BE2C (cell line): ENCODE data around the gene RAB27A.

Experiments used
- DNase-seq: peaks from one replicate; pipeline ENCODE4 v3.0.0-alpha.2; 2020
- H3K27me3 ChIP-seq: fragments of 250-450 bp; sonication (Bioruptor Pico); 2 replicates; pipeline ENCODE4 v1.5.1; 2020; ENCODE audit warnings: mild to moderate bottlenecking
- H3K36me3 ChIP-seq: fragments of 250-450 bp; sonication (Bioruptor Pico); 2 replicates; pipeline ENCODE4 v1.5.1; 2020; ENCODE audit warnings: mild to moderate bottlenecking
- H3K4me1 ChIP-seq: fragments of 250-450 bp; sonication (Bioruptor Pico); 2 replicates; pipeline ENCODE4 v1.5.1; 2020
- H3K4me3 ChIP-seq: 2 replicates; pipeline ENCODE4 v1.5.1; 2011; ENCODE audit warnings: low read depth, low read length
- H3K9me3 ChIP-seq: fragments of 250-450 bp; sonication (Bioruptor Pico); 2 replicates; pipeline ENCODE4 v1.5.1; 2020
- CTCF ChIP-seq: IDR thresholded peaks from 2 replicates; pipeline ENCODE4 v1.5.1; 2012; ENCODE audit warnings: mild to moderate bottlenecking, low read depth, low read length

RAB27A gene

DNA sequence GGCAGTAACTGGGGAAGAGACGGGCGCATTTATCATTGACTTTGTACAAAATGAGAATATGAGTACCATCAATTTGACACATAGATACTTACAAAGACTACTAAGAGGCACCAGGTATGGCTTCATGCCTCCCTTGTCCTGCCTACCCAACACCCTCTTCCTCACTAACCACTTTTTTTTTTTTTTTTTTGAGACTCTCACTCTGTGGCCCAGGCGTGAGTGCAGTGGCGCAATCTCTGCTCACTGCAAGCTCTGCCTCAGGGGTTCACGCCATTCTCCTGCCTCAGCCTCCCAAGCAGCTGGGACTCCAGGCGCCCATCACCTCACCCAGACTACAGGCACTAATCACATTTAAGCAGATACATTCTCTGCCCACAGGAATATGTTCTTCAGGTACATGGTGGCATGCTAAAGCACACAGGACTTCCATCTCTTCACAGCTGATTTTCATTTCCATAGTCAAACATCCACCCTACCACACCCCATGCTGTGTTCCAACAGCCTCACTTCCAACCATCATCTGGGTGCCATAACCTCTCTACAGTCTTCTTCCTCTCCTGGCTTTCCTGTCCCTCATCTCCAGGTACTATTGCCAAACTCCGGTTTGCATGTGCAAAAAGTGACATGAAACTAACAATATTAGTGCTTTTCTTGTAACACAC lies 41.7 kb downstream of the RAB27A start:
- H3K9me3 ChIP-seq, result no peaks in the 10 kb centered on the region
- no peak for DNase-seq
- no peaks in the 10 kb centered on the region for H3K4me1 ChIP-seq
- no peaks in the 10 kb centered on the region for H3K36me3 ChIP-seq
- H3K4me3 ChIP-seq, result no peak overlapping the region
- no peaks in the 10 kb centered on the region for H3K27me3 ChIP-seq
- no peak for TF ChIP-seq CTCF

- DNase-seq, result no peak
- Histone ChIP-seq H3K27me3 (no peaks in the 10 kb centered on the region), H3K36me3 (no peaks in the 10 kb centered on the region), H3K4me3 (no peak overlapping the region), H3K9me3 (no peaks in the 10 kb centered on the region), H3K4me1 (no peaks in the 10 kb centered on the region)
- no peak for TF ChIP-seq CTCF
These were observed 42.3 kb downstream of the RAB27A start for GRCh38 chr15:55247311-55247710.

DNA sequence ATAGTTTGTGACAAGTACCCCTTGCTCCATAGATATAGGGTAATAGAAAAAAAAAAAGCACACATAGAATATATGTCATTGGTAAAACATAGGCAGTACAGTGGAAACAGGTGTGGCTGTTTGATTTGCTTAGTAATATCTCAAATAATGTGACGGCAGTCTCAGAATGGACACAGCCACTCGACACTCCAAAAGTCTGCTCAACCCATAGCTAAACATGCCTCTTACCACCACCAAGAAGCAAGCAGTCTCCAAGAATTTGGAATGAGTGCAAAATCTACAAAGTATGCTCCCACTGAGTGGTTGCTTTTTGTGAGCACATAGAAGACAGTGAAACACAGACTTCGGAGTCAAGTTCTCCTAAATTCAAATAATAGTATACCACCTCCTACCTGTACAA lies 43.0 kb downstream of the RAB27A start:
- H3K36me3 ChIP-seq, result no peaks in the 10 kb centered on the region
- H3K4me3 ChIP-seq, result no peak overlapping the region
- no peak for DNase-seq
- H3K27me3 ChIP-seq, result no peaks in the 10 kb centered on the region
- TF ChIP-seq CTCF, result no peak
- no peaks in the 10 kb centered on the region for H3K4me1 ChIP-seq
- H3K9me3 ChIP-seq, result peaks cover 2% of the 10 kb centered on the region; the same call in 1 of the 2 replicates

- no peak for DNase-seq
- Histone ChIP-seq H3K4me3 (no peak overlapping the region), H3K9me3 (peaks cover 2% of the 10 kb centered on the region; the same call in 1 of the 2 replicates), H3K27me3 (no peaks in the 10 kb centered on the region), H3K36me3 (no peaks in the 10 kb centered on the region), H3K4me1 (no peaks in the 10 kb centered on the region)
- TF ChIP-seq CTCF, result no peak
These were observed 44.6 kb downstream of the RAB27A start for GRCh38 chr15:55245059-55245458.

GRCh38 chr15:55241891-55242290 lies 47.7 kb downstream of the RAB27A start:
- TF ChIP-seq CTCF, result no peak
- Histone ChIP-seq H3K9me3 (peaks cover 2% of the 10 kb centered on the region; the same call in 1 of the 2 replicates), H3K27me3 (no peaks in the 10 kb centered on the region), H3K36me3 (no peaks in the 10 kb centered on the region), H3K4me3 (no peak overlapping the region), H3K4me1 (no peaks in the 10 kb centered on the region)
- no peak for DNase-seq

DNA sequence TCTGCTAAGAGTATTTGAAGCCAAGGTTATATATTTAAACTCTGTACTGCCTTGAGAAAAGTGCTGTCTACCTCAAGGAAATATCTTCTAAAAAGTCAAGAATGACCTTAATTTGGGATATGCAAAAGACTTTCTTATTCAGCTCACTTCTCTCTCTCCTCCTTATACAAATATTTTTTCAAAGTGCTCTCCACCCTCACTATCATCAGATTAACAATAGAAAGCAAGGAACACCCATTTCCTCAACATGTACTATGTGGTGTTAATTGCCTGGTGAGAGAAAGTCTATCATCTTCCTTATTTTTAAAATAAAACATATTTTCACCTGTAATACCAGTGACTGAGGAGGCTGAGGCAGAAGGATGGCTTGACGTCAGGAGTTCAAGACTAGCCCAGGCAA lies 48.4 kb downstream of the RAB27A start:
- no peak for TF ChIP-seq CTCF
- H3K36me3 ChIP-seq, result no peaks in the 10 kb centered on the region

More for the DNA sequence above, 48.4 kb downstream of the RAB27A start:
- Histone ChIP-seq H3K4me1 (no peaks in the 10 kb centered on the region), H3K9me3 (peaks cover 2% of the 10 kb centered on the region; the same call in 1 of the 2 replicates), H3K4me3 (no peak overlapping the region), H3K27me3 (no peaks in the 10 kb centered on the region)
- DNase-seq, result no peak
